ENCODE results near the gene RTL9. TPM values are rescaled to one million over a fixed set of nuclear protein-coding genes. Genes with fewer than 3 reads are reported as not detected.
A peak's percentile ranks its signal among the peaks of the same experiment; 100 is the strongest.

Gene RTL9
- total and polyA plus RNA-seq, 2 of the 13 experiments (the other 11 are each of a cell fraction or from before 2014, with no cell fraction given): 0.01 to 0.02 TPM

DNA sequence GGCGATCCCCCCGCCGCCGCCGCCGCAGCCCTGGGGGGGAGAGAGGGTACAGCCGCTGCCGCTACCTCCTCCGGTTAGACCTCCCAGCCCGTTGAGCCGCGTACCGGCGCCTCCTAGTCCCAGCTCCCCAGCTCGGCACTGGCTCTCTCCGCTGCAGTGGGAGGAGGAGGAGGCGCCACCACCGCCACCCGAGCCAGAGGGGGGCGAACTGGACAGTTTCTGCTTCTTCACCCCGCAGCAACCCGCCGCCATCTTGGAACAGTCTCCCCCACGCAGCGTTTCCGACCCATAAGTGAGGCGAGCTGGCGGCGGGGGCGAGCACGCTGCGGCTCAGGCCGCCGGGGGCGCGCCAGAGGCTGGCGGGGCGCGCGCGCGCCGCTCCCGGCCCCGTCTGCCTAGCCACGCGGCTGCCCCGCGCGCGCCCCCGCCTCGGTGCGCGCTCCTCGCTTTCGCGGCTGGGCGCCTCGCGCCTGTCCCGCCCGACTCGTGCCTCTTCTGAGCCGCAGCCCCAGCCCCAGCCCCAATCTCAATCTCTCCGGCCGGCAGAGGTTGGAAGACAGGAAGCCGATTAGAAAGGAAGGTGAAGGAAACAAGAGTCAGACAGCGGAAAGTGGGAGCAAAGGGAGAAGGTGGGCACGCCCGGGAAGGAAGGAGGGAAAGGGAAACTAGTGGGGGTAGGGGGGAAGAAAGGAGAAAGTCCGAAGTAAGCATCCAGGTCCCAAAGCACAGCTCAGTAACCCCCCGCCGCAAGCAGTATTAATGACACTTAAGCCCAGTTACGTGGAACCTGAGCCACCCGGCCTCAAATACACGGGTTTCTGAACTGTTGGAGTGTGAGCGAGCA is 40.6 kb upstream of the RTL9 start, which contains the start of gene AMMECR1 (continued):
- TF ChIP-seq, protein P1, sequence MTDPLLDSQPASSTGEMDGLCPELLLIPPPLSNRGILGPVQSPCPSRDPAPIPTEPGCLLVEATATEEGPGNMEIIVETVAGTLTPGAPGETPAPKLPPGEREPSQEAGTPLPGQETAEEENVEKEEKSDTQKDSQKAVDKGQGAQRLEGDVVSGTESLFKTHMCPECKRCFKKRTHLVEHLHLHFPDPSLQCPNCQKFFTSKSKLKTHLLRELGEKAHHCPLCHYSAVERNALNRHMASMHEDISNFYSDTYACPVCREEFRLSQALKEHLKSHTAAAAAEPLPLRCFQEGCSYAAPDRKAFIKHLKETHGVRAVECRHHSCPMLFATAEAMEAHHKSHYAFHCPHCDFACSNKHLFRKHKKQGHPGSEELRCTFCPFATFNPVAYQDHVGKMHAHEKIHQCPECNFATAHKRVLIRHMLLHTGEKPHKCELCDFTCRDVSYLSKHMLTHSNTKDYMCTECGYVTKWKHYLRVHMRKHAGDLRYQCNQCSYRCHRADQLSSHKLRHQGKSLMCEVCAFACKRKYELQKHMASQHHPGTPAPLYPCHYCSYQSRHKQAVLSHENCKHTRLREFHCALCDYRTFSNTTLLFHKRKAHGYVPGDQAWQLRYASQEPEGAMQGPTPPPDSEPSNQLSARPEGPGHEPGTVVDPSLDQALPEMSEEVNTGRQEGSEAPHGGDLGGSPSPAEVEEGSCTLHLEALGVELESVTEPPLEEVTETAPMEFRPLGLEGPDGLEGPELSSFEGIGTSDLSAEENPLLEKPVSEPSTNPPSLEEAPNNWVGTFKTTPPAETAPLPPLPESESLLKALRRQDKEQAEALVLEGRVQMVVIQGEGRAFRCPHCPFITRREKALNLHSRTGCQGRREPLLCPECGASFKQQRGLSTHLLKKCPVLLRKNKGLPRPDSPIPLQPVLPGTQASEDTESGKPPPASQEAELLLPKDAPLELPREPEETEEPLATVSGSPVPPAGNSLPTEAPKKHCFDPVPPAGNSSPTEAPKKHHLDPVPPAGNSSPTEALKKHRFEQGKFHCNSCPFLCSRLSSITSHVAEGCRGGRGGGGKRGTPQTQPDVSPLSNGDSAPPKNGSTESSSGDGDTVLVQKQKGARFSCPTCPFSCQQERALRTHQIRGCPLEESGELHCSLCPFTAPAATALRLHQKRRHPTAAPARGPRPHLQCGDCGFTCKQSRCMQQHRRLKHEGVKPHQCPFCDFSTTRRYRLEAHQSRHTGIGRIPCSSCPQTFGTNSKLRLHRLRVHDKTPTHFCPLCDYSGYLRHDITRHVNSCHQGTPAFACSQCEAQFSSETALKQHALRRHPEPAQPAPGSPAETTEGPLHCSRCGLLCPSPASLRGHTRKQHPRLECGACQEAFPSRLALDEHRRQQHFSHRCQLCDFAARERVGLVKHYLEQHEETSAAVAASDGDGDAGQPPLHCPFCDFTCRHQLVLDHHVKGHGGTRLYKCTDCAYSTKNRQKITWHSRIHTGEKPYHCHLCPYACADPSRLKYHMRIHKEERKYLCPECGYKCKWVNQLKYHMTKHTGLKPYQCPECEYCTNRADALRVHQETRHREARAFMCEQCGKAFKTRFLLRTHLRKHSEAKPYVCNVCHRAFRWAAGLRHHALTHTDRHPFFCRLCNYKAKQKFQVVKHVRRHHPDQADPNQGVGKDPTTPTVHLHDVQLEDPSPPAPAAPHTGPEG (CRISPR knock-in tag; IDR thresholded peaks at IDR 0.05): no peak
- TF ChIP-seq HOXA5 (CRISPR knock-in tag; IDR thresholded peaks at IDR 0.05) (no peak), ZFP90 (CRISPR knock-in tag; IDR thresholded peaks at IDR 0.05; ENCODE audit: borderline replicate concordance) (no peak), RFX5 (IDR thresholded peaks at IDR 0.05; ENCODE audit: low read depth, low read length) (no peak), ATF1 (CRISPR knock-in tag; IDR thresholded peaks at IDR 0.05) (no peak), XBP1 (CRISPR knock-in tag; IDR thresholded peaks at IDR 0.05) (no peak), ZNF879 (CRISPR knock-in tag; IDR thresholded peaks at IDR 0.05) (no peak), TFDP2 (CRISPR knock-in tag; IDR thresholded peaks at IDR 0.05) (peak; percentile 24; the same call in 1 of the 2 replicates), ELF3 (CRISPR knock-in tag; IDR thresholded peaks at IDR 0.05) (no peak), TCF7L2 (IDR thresholded peaks at IDR 0.05; ENCODE audit: low read depth, low read length) (no peak), CCAR2 (optimal IDR thresholded peaks at IDR 0.05; ENCODE audit: low read depth, low read length) (no peak), ZBTB46 (CRISPR knock-in tag; IDR thresholded peaks at IDR 0.05; ENCODE audit: borderline replicate concordance) (no peak), ZNF713 (CRISPR knock-in tag; IDR thresholded peaks at IDR 0.05) (no peak), ZNF160 (CRISPR knock-in tag; IDR thresholded peaks at IDR 0.05) (no peak), SAP130 (CRISPR knock-in tag; IDR thresholded peaks at IDR 0.05; ENCODE audit: low read depth) (peak; percentile 19; the same call in 1 of the 2 replicates), PAF1 (CRISPR knock-in tag; IDR thresholded peaks at IDR 0.05) (no peak)
- TF ChIP-seq, protein P2, sequence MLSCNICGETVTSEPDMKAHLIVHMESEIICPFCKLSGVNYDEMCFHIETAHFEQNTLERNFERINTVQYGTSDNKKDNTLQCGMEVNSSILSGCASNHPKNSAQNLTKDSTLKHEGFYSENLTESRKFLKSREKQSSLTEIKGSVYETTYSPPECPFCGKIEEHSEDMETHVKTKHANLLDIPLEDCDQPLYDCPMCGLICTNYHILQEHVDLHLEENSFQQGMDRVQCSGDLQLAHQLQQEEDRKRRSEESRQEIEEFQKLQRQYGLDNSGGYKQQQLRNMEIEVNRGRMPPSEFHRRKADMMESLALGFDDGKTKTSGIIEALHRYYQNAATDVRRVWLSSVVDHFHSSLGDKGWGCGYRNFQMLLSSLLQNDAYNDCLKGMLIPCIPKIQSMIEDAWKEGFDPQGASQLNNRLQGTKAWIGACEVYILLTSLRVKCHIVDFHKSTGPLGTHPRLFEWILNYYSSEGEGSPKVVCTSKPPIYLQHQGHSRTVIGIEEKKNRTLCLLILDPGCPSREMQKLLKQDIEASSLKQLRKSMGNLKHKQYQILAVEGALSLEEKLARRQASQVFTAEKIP (CRISPR knock-in tag; IDR thresholded peaks at IDR 0.05; ENCODE audit: borderline replicate concordance): no peak
- TF ChIP-seq, protein P3, sequence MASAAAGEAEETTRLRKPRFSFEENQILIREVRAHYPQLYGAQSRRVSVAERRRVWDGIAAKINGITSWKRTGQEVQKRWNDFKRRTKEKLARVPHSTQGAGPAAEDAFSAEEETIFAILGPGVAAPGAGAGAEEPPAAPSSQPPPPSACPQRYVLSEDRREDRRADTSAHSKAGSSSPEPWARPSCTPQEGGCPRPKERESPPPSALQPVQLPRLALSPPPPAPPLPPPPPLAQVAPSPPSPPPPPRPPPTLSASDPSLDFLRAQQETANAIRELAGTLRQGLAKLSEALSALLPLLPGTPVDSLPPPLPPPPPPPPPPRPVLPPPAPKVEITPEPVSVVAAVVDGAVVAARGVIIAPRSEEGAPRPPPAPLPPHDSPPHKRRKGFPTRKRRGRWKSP (CRISPR knock-in tag; IDR thresholded peaks at IDR 0.05): no peak

Measured in HepG2 (cell line).